Loucy (cell line): ENCODE data around the gene MYO10.

Experiments
- H2AFZ ChIP-seq: fragments of 200-600 bp; sonication (generic); 2 replicates; pipeline ENCODE4 v1.6.0; 2016; ENCODE audit warnings: antibody characterized with exemption, mild to moderate bottlenecking, low read length, moderate library complexity
- H3F3A ChIP-seq: fragments of 200-600 bp; 2 replicates; pipeline ENCODE4 v1.6.0; 2016; ENCODE audit warnings: antibody characterized with exemption, low read depth, mild to moderate bottlenecking
- H3K27me3 ChIP-seq: fragments of 200-600 bp; sonication (generic); 2 replicates; pipeline ENCODE4 v1.6.1; 2014; ENCODE audit warnings: low read length, mild to moderate bottlenecking; ENCODE audit not compliant: insufficient read depth, poor library complexity, severe bottlenecking
- H3K36me3 ChIP-seq: fragments of 200-600 bp; sonication (generic); 2 replicates; pipeline ENCODE4 v1.6.1; 2016; ENCODE audit warnings: low read length; ENCODE audit not compliant: insufficient read depth
- H3K4me1 ChIP-seq: fragments of 200-600 bp; sonication (generic); 2 replicates; pipeline ENCODE4 v1.5.1; 2014; ENCODE audit warnings: low read length, mild to moderate bottlenecking; ENCODE audit not compliant: insufficient read depth, poor library complexity, severe bottlenecking
- H3K4me2 ChIP-seq: fragments of 200-600 bp; sonication (generic); 2 replicates; pipeline ENCODE4 v1.6.0; 2014; ENCODE audit warnings: antibody characterized with exemption, low read length, low read depth, mild to moderate bottlenecking; ENCODE audit not compliant: poor library complexity, severe bottlenecking
- H3K4me3 ChIP-seq: fragments of 200-600 bp; sonication (generic); 2 replicates; pipeline ENCODE4 v1.5.1; 2014; ENCODE audit warnings: low read length, mild to moderate bottlenecking, mixed read lengths; ENCODE audit not compliant: poor library complexity, severe bottlenecking
- H3K79me2 ChIP-seq: fragments of 200-600 bp; sonication (generic); 2 replicates; pipeline ENCODE4 v1.6.1; 2014; ENCODE audit warnings: low read length; ENCODE audit not compliant: insufficient read depth
- H3K9ac ChIP-seq: fragments of 200-600 bp; sonication (generic); 2 replicates; pipeline ENCODE4 v1.6.0; 2014; ENCODE audit warnings: mild to moderate bottlenecking, low read depth, low read length, moderate library complexity; ENCODE audit not compliant: poor library complexity, severe bottlenecking
- H3K9me2 ChIP-seq: fragments of 200-600 bp; sonication (generic); replicated peaks from 2 replicates; pipeline ENCODE4 v1.6.1; 2016; ENCODE audit warnings: low read depth, low read length, mixed read lengths
- H3K9me3 ChIP-seq: fragments of 200-600 bp; sonication (generic); 2 replicates; pipeline ENCODE4 v1.6.1; 2014; ENCODE audit warnings: mild to moderate bottlenecking, antibody characterized with exemption, low read length, low read depth; ENCODE audit not compliant: insufficient read depth
- H4K20me1 ChIP-seq: fragments of 200-600 bp; sonication (generic); 2 replicates; pipeline ENCODE4 v1.6.0; 2014; ENCODE audit warnings: antibody characterized with exemption, low read length, mild to moderate bottlenecking; ENCODE audit not compliant: insufficient read depth, poor library complexity, severe bottlenecking
- EZH2phosphoT487 ChIP-seq: fragments of 200-600 bp; IDR thresholded peaks from 2 replicates; pipeline ENCODE4 v1.6.1; 2018; ENCODE audit warnings: antibody characterized with exemption, mild to moderate bottlenecking, moderate library complexity, borderline replicate concordance
- TF ChIP-seq, protein P1 (sequence below): fragments of 200-600 bp; sonication (generic); conservative IDR thresholded peaks from 2 replicates; pipeline ENCODE4 v1.5.1; 2014; ENCODE audit warnings: mild to moderate bottlenecking, antibody characterized with exemption, low read length

The MYO10 gene

DNA sequence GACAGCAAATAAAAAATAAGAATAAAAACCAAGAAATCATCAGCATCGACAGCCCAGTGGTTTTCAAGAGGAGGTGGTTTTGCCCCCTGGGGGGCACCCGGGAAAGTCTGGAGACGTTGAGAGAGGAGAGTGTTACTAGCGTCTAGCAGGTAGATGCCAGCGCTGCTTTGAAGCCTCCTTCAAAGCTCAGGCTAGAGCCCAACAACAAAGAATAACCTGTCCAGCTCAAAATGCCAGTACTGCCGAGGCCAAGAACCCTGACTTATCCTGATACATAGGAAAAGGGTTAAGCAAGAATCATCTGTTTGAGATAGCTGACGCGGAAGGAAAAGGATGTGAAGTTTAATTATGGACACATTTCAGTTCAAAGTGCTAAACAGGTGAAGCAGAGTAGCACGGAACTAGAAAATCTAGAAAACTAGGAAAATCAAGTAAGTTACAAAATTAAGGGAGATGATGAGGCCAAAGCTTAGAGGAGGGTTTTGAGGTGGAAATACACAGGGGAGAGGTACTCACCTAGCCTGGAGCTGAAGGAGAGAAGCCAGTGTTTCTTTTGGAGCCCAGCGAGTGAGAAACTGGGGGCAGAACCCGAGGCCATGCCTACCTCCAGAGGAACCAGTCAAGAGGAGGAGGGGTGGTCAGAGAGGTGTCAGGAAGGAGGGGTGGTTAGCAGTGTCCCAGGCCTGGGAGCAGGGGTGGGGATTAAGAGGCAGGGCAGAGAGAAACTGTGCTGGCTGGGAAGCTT, 198.3 kb downstream of the MYO10 start:
- H3K27me3 ChIP-seq = no peaks in the 10 kb centered on the region
- TF ChIP-seq EZH2phosphoT487 = no peak
- TF ChIP-seq, protein P1, sequence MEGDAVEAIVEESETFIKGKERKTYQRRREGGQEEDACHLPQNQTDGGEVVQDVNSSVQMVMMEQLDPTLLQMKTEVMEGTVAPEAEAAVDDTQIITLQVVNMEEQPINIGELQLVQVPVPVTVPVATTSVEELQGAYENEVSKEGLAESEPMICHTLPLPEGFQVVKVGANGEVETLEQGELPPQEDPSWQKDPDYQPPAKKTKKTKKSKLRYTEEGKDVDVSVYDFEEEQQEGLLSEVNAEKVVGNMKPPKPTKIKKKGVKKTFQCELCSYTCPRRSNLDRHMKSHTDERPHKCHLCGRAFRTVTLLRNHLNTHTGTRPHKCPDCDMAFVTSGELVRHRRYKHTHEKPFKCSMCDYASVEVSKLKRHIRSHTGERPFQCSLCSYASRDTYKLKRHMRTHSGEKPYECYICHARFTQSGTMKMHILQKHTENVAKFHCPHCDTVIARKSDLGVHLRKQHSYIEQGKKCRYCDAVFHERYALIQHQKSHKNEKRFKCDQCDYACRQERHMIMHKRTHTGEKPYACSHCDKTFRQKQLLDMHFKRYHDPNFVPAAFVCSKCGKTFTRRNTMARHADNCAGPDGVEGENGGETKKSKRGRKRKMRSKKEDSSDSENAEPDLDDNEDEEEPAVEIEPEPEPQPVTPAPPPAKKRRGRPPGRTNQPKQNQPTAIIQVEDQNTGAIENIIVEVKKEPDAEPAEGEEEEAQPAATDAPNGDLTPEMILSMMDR = no peak
- no peaks in the 10 kb centered on the region for H3K9me2 ChIP-seq
- no peaks in the 10 kb centered on the region for H3F3A ChIP-seq
- no peaks in the 10 kb centered on the region for H4K20me1 ChIP-seq
- H3K36me3 ChIP-seq = no peaks in the 10 kb centered on the region
- no peak overlapping the region for H3K4me3 ChIP-seq
- no peaks in the 10 kb centered on the region for H3K9me3 ChIP-seq
- no peak overlapping the region for H2AFZ ChIP-seq
- H3K79me2 ChIP-seq = no peaks in the 10 kb centered on the region
- no peaks in the 10 kb centered on the region for H3K4me1 ChIP-seq
- no peak overlapping the region for H3K4me2 ChIP-seq
- H3K9ac ChIP-seq = no peak overlapping the region

DNA sequence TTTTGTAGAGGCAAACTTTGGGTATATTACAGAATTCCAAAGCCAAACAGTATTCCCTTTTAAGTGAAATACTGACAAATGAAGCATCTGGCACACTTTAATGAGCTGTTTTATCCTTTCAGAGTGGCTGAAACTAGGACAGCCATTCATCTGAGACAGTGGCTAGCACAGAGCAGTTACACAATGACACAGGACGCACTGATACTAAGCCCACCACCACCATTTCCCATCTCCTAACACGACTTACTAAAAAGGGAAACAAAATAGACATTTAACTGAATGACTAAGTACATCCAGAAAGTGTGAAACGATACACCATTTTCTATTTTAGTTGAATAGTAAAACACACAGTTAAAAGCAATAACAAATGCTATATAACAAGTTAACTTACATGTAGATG, 198.9 kb downstream of the MYO10 start:
- no peaks in the 10 kb centered on the region for H3K36me3 ChIP-seq

DNA sequence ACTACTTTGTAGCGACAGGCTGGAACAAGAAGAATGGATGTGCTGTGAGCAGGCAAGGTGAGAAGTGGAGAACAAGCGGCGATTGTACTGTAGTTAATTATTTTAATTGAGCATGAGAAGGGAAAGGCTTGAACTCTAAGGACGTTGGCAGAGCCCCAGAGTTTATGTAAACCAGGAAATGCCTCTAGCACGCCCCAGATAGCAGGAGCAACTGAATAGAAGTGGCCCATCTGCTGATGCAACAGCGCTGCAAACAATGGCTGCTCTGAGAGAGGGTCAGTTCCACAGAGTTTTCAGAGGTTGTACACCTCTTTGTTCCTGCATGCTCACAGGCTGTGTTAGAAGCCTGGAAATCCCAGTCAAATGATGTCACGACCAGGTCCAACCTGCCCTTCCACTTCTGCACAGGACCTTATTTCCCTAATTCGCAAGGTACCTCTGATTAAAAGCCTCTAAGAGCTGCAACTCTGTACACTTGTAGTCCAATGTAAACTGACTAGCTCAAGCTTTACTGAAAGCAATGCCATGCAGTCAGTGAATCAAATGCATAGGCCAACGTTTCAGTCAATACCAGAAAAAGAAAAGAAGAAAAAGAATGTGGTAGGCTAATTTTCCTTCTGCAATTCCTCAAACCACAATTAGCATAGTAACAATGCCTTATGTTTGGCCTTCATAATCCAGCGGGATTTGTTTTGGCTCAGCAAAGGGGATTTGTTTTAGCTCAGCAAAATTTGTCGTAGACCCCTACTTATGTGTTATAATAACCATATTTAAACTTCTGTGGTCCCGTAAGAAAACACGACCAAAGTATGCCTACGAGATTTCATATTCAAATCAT, 199.7 kb downstream of the MYO10 start:
- Histone ChIP-seq H3K4me2 (no peak overlapping the region), H3K9ac (no peak overlapping the region), H3K79me2 (no peaks in the 10 kb centered on the region), H3K4me3 (no peak overlapping the region), H2AFZ (peak overlapping the region; percentile 13; the same call in 1 of the 2 replicates), H3K9me3 (no peaks in the 10 kb centered on the region), H3K4me1 (no peaks in the 10 kb centered on the region), H3F3A (no peaks in the 10 kb centered on the region), H3K27me3 (no peaks in the 10 kb centered on the region), H3K9me2 (no peaks in the 10 kb centered on the region), H4K20me1 (no peaks in the 10 kb centered on the region), H3K36me3 (no peaks in the 10 kb centered on the region)
- TF ChIP-seq EZH2phosphoT487 = no peak
- TF ChIP-seq, protein P1 = no peak

More for the DNA sequence above, 198.9 kb downstream of the MYO10 start:
- no peaks in the 10 kb centered on the region for H3K9me2 ChIP-seq
- no peaks in the 10 kb centered on the region for H4K20me1 ChIP-seq
- H3K4me2 ChIP-seq = no peak overlapping the region
- H3K79me2 ChIP-seq = no peaks in the 10 kb centered on the region
- no peaks in the 10 kb centered on the region for H3F3A ChIP-seq
- no peak overlapping the region for H2AFZ ChIP-seq
- no peak overlapping the region for H3K4me3 ChIP-seq
- no peaks in the 10 kb centered on the region for H3K9me3 ChIP-seq
- no peaks in the 10 kb centered on the region for H3K4me1 ChIP-seq
- TF ChIP-seq, protein P1 = no peak
- no peak for TF ChIP-seq EZH2phosphoT487
- H3K9ac ChIP-seq = no peak overlapping the region
- H3K27me3 ChIP-seq = no peaks in the 10 kb centered on the region
